Gastrocnemius medialis (tissue), 4 donors: ENCODE measurements around the gene XRRA1.

Experiments used
- CTCF ChIP-seq, 5 experiments: fragments of 450-650 bp in 3 of 5; fragments of 200-600 bp in 2 of 5; sonication (generic) in 2 of 5; IDR thresholded peaks in 4 of 5; conservative IDR thresholded peaks in 1 of 5; 1 replicate in 4 of 5; 2 replicates in 1 of 5; pipeline ENCODE4 v1.5.1; 2016 to 2019; ENCODE audit warnings: antibody characterized with exemption in 5 of 5, mild to moderate bottlenecking in 3 of 5, moderate library complexity in 3 of 5
- POLR2A ChIP-seq, 2 donors: fragments of 450-650 bp; IDR thresholded peaks; one replicate each; pipeline ENCODE4 v1.6.1; 2017; ENCODE audit warnings: antibody characterized with exemption in 2 of 2, mild to moderate bottlenecking in 2 of 2, moderate library complexity in 2 of 2

GRCh38 chr11:74847395-74847794 is 101.5 kb downstream of the XRRA1 start:
- TF ChIP-seq CTCF (IDR thresholded peaks at IDR 0.05 in 4 of 5, conservative IDR thresholded peaks at IDR 0.05 in 1 of 5) = no peak
- TF ChIP-seq POLR2A (IDR thresholded peaks at IDR 0.05) = no peak
